Upper lobe of left lung (tissue), 6 donors: ENCODE data around the gene FAM151A. TPM values are rescaled to one million over a fixed set of nuclear protein-coding genes. Genes with fewer than 3 reads are reported as not detected.

Experiments
- ATAC-seq, 2 donors: fragments of 200-7000 bp; cut with Tn5 transposase; one replicate each; pipeline ENCODE4 v1.9.1; 2022; ENCODE audit warnings: mild to moderate bottlenecking in 2 of 2, moderate library complexity in 2 of 2; ENCODE audit not compliant: low FRiP score in 2 of 2
- DNase-seq, 2 donors: peaks; one replicate each; pipeline ENCODE4 v3.0.0-alpha.2; 2019 to 2020
- H3K27ac ChIP-seq, 4 donors: fragments of 200-600 bp; sonication (generic); one replicate each; pipeline ENCODE4 v1.5.1; 2016 to 2019
- H3K27me3 ChIP-seq, 4 donors: fragments of 200-600 bp; sonication (generic); one replicate each; pipeline ENCODE4 v1.5.1; 2017 to 2019
- H3K36me3 ChIP-seq, 4 donors: fragments of 200-600 bp; sonication (generic); one replicate each; pipeline ENCODE4 v1.5.1; 2016 to 2019
- H3K4me1 ChIP-seq, 4 donors: fragments of 200-600 bp; sonication (generic); one replicate each; pipeline ENCODE4 v1.5.1; 2018 to 2019
- H3K4me3 ChIP-seq, 4 donors: fragments of 200-600 bp; sonication (generic); one replicate each; pipeline ENCODE4 v1.5.1; 2017 to 2019; ENCODE audit warnings: mild to moderate bottlenecking in 2 of 4, moderate library complexity in 1 of 4
- H3K9me3 ChIP-seq, 4 donors: fragments of 200-600 bp; sonication (generic); one replicate each; pipeline ENCODE4 v1.5.1; 2018 to 2019
- CTCF ChIP-seq, 6 experiments: fragments of 450-650 bp in 4 of 6; fragments of 200-600 bp in 2 of 6; sonication (generic) in 2 of 6; IDR thresholded peaks; one replicate each; pipeline ENCODE4 v1.5.1; 2016 to 2019; ENCODE audit warnings: antibody characterized with exemption in 6 of 6
- EP300 ChIP-seq, 4 donors: sonication (generic); formaldehyde crosslinking; IDR thresholded peaks; one replicate each; pipeline ENCODE4 v1.5.1; 2017; ENCODE audit warnings: antibody characterized with exemption in 4 of 4, control low read depth in 2 of 4
- POLR2A ChIP-seq, 4 donors: fragments of 450-650 bp; IDR thresholded peaks; one replicate each; pipeline ENCODE4 v1.5.1; 2016 to 2017; ENCODE audit warnings: antibody characterized with exemption in 4 of 4, mild to moderate bottlenecking in 2 of 4
- POLR2AphosphoS5 ChIP-seq, 2 donors: sonication (generic); formaldehyde crosslinking; IDR thresholded peaks; one replicate each; pipeline ENCODE4 v1.5.1; 2017; ENCODE audit warnings: antibody characterized with exemption in 2 of 2
- WGBS, 2 donors: methylation state at CpG; one replicate each; pipeline ENCODE4 v1.1.5; 2017 to 2018; 5-methylcytosine and 5-hydroxymethylcytosine counted together
- total RNA-seq, 6 donors: library from RNA; depleted of rRNA in 4 of 6; stranded (reverse); fragments of >200 nt in 4 of 6; gene quantifications; one replicate each; pipeline versions ENCODE4 v1.1.0 to v1.2.1, GENCODE V29; 2016 to 2021
- donor health status: DM: no; HTN: no; CAD: no; lungs with moderate emphysema.
- donor health status: DM: no; HTN: yes; CAD: no; lungs with severe emphysema.

The FAM151A gene
- total RNA-seq, 6 donors from 2014 or later = not detected

GRCh38 chr1:54653036-54653435, 29.7 kb upstream of the FAM151A start:
- TF ChIP-seq POLR2AphosphoS5 (IDR thresholded peaks at IDR 0.05) (no peak), CTCF (IDR thresholded peaks at IDR 0.05) (no peak)
- Histone ChIP-seq H3K27ac (no peak overlapping the region), H3K4me3 (no peak overlapping the region), H3K27me3 (no peaks in the 10 kb centered on the region), H3K9me3 (peaks cover 0 to 4% (median 2%) of the 10 kb centered on the region in 4 donors), H3K4me1 (no peaks in the 10 kb centered on the region), H3K36me3 (no peaks in the 10 kb centered on the region)
- ATAC-seq (no peak), DNase-seq (no peak)
- WGBS, 2 donors = 75 to 96% methylated on average over 2 to 4 of the region's 4 CpGs

GRCh38 chr1:54652168-54652567, 28.8 kb upstream of the FAM151A start:
- no peak overlapping the region for H3K27ac ChIP-seq
- no peaks in the 10 kb centered on the region for H3K27me3 ChIP-seq

GRCh38 chr1:54651608-54652007, 28.3 kb upstream of the FAM151A start:
- no peak for DNase-seq
- 74 to 76% methylated on average over 3 of the region's 3 CpGs for WGBS, 2 donors
- H3K4me3 ChIP-seq = no peak overlapping the region
- no peak overlapping the region for H3K27ac ChIP-seq
- ATAC-seq = no peak
- H3K4me1 ChIP-seq = no peaks in the 10 kb centered on the region
- H3K27me3 ChIP-seq = no peaks in the 10 kb centered on the region
- no peaks in the 10 kb centered on the region for H3K36me3 ChIP-seq
- no peaks in the 10 kb centered on the region for H3K9me3 ChIP-seq
- TF ChIP-seq CTCF (IDR thresholded peaks at IDR 0.05) (no peak), POLR2AphosphoS5 (IDR thresholded peaks at IDR 0.05) (no peak), EP300 (IDR thresholded peaks at IDR 0.05) (no peak), POLR2A (IDR thresholded peaks at IDR 0.05) (no peak)

More at GRCh38 chr1:54652168-54652567, 28.8 kb upstream of the FAM151A start:
- no peak overlapping the region for H3K4me3 ChIP-seq
- DNase-seq (no peak), ATAC-seq (peak in 1 of 2 donors; percentile 46)
- H3K9me3 ChIP-seq = no peaks in the 10 kb centered on the region
- no peak for TF ChIP-seq POLR2A (IDR thresholded peaks at IDR 0.05)
- no peak for TF ChIP-seq EP300 (IDR thresholded peaks at IDR 0.05)
- TF ChIP-seq POLR2AphosphoS5 (IDR thresholded peaks at IDR 0.05) = no peak
- TF ChIP-seq CTCF (IDR thresholded peaks at IDR 0.05) = no peak
- H3K4me1 ChIP-seq = no peaks in the 10 kb centered on the region
- H3K36me3 ChIP-seq = no peaks in the 10 kb centered on the region

GRCh38 chr1:54650417-54650816, 27.1 kb upstream of the FAM151A start:
- Histone ChIP-seq H3K4me3 (no peak overlapping the region), H3K27ac (no peak overlapping the region), H3K27me3 (no peaks in the 10 kb centered on the region), H3K36me3 (no peaks in the 10 kb centered on the region), H3K4me1 (no peaks in the 10 kb centered on the region), H3K9me3 (no peaks in the 10 kb centered on the region)
- DNase-seq = no peak
- no peak for TF ChIP-seq EP300 (IDR thresholded peaks at IDR 0.05)
- no peak for TF ChIP-seq POLR2A (IDR thresholded peaks at IDR 0.05)
- no peak for TF ChIP-seq POLR2AphosphoS5 (IDR thresholded peaks at IDR 0.05)
- no peak for TF ChIP-seq CTCF (IDR thresholded peaks at IDR 0.05)
- WGBS, 2 donors = 76 to 85% methylated on average over 3 of the region's 3 CpGs
- no peak for ATAC-seq

DNA sequence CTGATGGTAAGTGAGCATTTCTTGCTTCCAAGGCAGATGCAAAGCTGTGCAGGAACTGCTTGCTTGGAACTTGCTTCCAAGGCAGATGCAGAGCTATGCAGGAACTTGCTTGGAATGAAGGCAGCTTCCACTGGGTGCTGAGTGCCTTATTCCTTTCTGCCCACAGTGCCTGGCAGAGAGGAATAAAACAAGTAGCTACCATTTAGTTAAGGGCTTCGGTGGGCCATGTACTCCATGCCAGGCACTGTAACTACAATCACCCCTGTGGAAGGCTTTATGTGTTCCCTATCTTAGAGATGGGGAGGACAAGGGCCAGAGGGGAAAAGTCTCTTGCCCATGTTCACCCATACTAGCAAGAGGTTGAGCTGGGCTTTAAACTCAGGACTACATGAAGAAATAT, 26.6 kb upstream of the FAM151A start:
- ATAC-seq (no peak), DNase-seq (no peak)
- Histone ChIP-seq H3K4me3 (no peak overlapping the region), H3K36me3 (no peaks in the 10 kb centered on the region), H3K27me3 (no peaks in the 10 kb centered on the region), H3K4me1 (no peaks in the 10 kb centered on the region), H3K9me3 (no peaks in the 10 kb centered on the region), H3K27ac (no peak overlapping the region)
- 89% methylated on average over 1 of the region's 1 CpG for WGBS, 2 donors
- TF ChIP-seq POLR2A (IDR thresholded peaks at IDR 0.05) (no peak), CTCF (IDR thresholded peaks at IDR 0.05) (no peak)
